Transverse colon (tissue), 4 donors: ENCODE data around the gene TRNT1. TPM values are rescaled to one million over a fixed set of nuclear protein-coding genes. Genes with fewer than 3 reads are reported as not detected.

ENCODE experiments used
- DNase-seq: peaks from one replicate; pipeline ENCODE4 v3.0.0-alpha.2; 2019
- H3K27ac ChIP-seq, 4 donors: fragments of 200-600 bp; sonication (generic); 2 replicates each; pipeline ENCODE4 v1.5.1; 2016 to 2018; ENCODE audit warnings: inconsistent platforms in 4 of 4
- H3K27me3 ChIP-seq: fragments of 200-600 bp; sonication (generic); 2 replicates; pipeline ENCODE4 v1.5.1; 2017; ENCODE audit warnings: inconsistent platforms
- H3K36me3 ChIP-seq, 4 donors: fragments of 200-600 bp; sonication (generic); 2 replicates each; pipeline ENCODE4 v1.5.1; 2017 to 2019; ENCODE audit warnings: inconsistent platforms in 4 of 4
- H3K4me1 ChIP-seq, 4 donors: fragments of 200-600 bp; sonication (generic); 2 replicates each; pipeline ENCODE4 v1.5.1; 2017 to 2020; ENCODE audit warnings: inconsistent platforms in 4 of 4
- H3K4me3 ChIP-seq, 4 donors: fragments of 200-600 bp; sonication (generic); 1 replicate in 1 of 4; 2 replicates in 3 of 4; pipeline versions ENCODE4 v1.5.1 to v1.6.1; 2017 to 2019; ENCODE audit warnings: inconsistent platforms in 4 of 4
- H3K9me3 ChIP-seq, 2 donors: fragments of 200-600 bp; sonication (generic); 2 replicates each; pipeline ENCODE4 v1.5.1; 2017 to 2019; ENCODE audit warnings: inconsistent platforms in 2 of 2
- CTCF ChIP-seq, 5 experiments: fragments of 200-600 bp in 3 of 5; fragments of 450-650 bp in 2 of 5; sonication (generic) in 3 of 5; IDR thresholded peaks; 1 replicate in 2 of 5; 2 replicates in 3 of 5; pipeline ENCODE4 v1.5.1; 2016 to 2017; ENCODE audit warnings: antibody characterized with exemption in 5 of 5, inconsistent platforms in 3 of 5, mild to moderate bottlenecking in 2 of 5, moderate library complexity in 1 of 5
- EP300 ChIP-seq: sonication (generic); formaldehyde crosslinking; IDR thresholded peaks from one replicate; pipeline ENCODE4 v1.6.1; 2017; ENCODE audit warnings: antibody characterized with exemption, low read depth
- POLR2A ChIP-seq: fragments of 450-650 bp; IDR thresholded peaks from one replicate; pipeline ENCODE4 v1.6.1; 2016; ENCODE audit warnings: antibody characterized with exemption, mild to moderate bottlenecking, moderate library complexity
- POLR2AphosphoS5 ChIP-seq, 3 donors: sonication (generic); formaldehyde crosslinking; IDR thresholded peaks; one replicate each; pipeline ENCODE4 v1.6.1; 2016; ENCODE audit warnings: antibody characterized with exemption in 3 of 3
- WGBS, 2 donors: methylation state at CpG; one replicate each; pipeline ENCODE4 v1.1.5; 2018; ENCODE audit warnings: low coverage in 1 of 2; 5-methylcytosine and 5-hydroxymethylcytosine counted together
- in situ Hi-C, 4 donors: fragments of 200-750 bp; cut with MboI; loops; one replicate each; pipeline versions ENCODE4 v1.15.0 to v1.15.1; 2017; ENCODE audit warnings: low sequenced_read_pairs in 3 of 4, low pct_ligation_motif_present in 1 of 4, low pct_unique_long_range_greater_than_20kb in 1 of 4
- intact Hi-C: fragments of 100-400 bp; cut with DNase I; formaldehyde crosslinking; loops from one replicate; pipeline ENCODE4 v1.15.1; 2023; ENCODE audit warnings: low total_unique reads
- total RNA-seq, 4 donors: library from RNA; depleted of rRNA; stranded (reverse); fragments of >200 nt; gene quantifications; one replicate each; pipeline ENCODE4 v1.1.0, GENCODE V29; 2016

The TRNT1 gene
- total RNA-seq, 4 donors from 2014 or later, result 16.1 to 75.6 (median 23.9) TPM

GRCh38 chr3:3189102-3189727 lies 62.5 kb downstream of the TRNT1 start:
- no peak for TF ChIP-seq POLR2A
- TF ChIP-seq CTCF (IDR thresholded peaks at IDR 0.05), result no peak
- TF ChIP-seq EP300, result no peak
- in situ Hi-C loops (no loop called here), intact Hi-C loops (no loop called here)
- DNase-seq, result no peak
- 17 to 48% methylated on average over 1 of the region's 1 CpG for WGBS, 2 donors
- no peak overlapping the region for H3K27ac ChIP-seq
- no peaks in the 10 kb centered on the region for H3K36me3 ChIP-seq
- no peaks in the 10 kb centered on the region for H3K4me1 ChIP-seq
- no peaks in the 10 kb centered on the region for H3K27me3 ChIP-seq
- H3K4me3 ChIP-seq, result no peak overlapping the region
- H3K9me3 ChIP-seq, result no peaks in the 10 kb centered on the region

GRCh38 chr3:3189961-3190360 lies 63.2 kb downstream of the TRNT1 start:
- 80% methylated on average over 1 of the region's 1 CpG for WGBS, 2 donors
- in situ Hi-C loops, result loop anchor here in 2 of 4 donors (10.0 kb wide), 1 partner anchor 1105 kb away; no protein-coding TSS in a partner anchor
- no peaks in the 10 kb centered on the region for H3K27me3 ChIP-seq
- intact Hi-C loops, result no loop called here
- no peak overlapping the region for H3K27ac ChIP-seq
- H3K4me1 ChIP-seq, result no peaks in the 10 kb centered on the region
- no peak overlapping the region for H3K4me3 ChIP-seq
- TF ChIP-seq EP300 (no peak), POLR2AphosphoS5 (IDR thresholded peaks at IDR 0.05) (no peak), CTCF (IDR thresholded peaks at IDR 0.05) (no peak), POLR2A (no peak)
- H3K36me3 ChIP-seq, result no peaks in the 10 kb centered on the region
- no peaks in the 10 kb centered on the region for H3K9me3 ChIP-seq
- no peak for DNase-seq

GRCh38 chr3:3191675-3192285 lies 65.0 kb downstream of the TRNT1 start:
- DNase-seq, result no peak

GRCh38 chr3:3192286-3192675 lies 65.5 kb downstream of the TRNT1 start:
- no peak overlapping the region for H3K27ac ChIP-seq

More at GRCh38 chr3:3191675-3192285, 65.0 kb downstream of the TRNT1 start:
- no peaks in the 10 kb centered on the region for H3K9me3 ChIP-seq
- intact Hi-C loops (no loop called here), in situ Hi-C loops (loop anchor here in 2 of 4 donors (10.0 kb wide), 1 partner anchor 1103 kb away; no protein-coding TSS in a partner anchor)
- H3K27ac ChIP-seq, result no peak overlapping the region
- no peaks in the 10 kb centered on the region for H3K27me3 ChIP-seq
- TF ChIP-seq POLR2A (no peak), CTCF (IDR thresholded peaks at IDR 0.05) (no peak), POLR2AphosphoS5 (IDR thresholded peaks at IDR 0.05) (no peak), EP300 (no peak)
- 12 to 23% methylated on average over 4 of the region's 4 CpGs for WGBS, 2 donors
- H3K4me3 ChIP-seq, result no peak overlapping the region
- no peaks in the 10 kb centered on the region for H3K36me3 ChIP-seq
- no peaks in the 10 kb centered on the region for H3K4me1 ChIP-seq

More at GRCh38 chr3:3192286-3192675, 65.5 kb downstream of the TRNT1 start:
- intact Hi-C loops, result no loop called here
- in situ Hi-C loops, result loop anchor here in 2 of 4 donors (10.0 kb wide), 1 partner anchor 1103 kb away; no protein-coding TSS in a partner anchor
- H3K27me3 ChIP-seq, result no peaks in the 10 kb centered on the region
- no peaks in the 10 kb centered on the region for H3K9me3 ChIP-seq
- 0 to 33% methylated on average over 1 to 2 of the region's 2 CpGs for WGBS, 2 donors
- no peaks in the 10 kb centered on the region for H3K36me3 ChIP-seq
- H3K4me3 ChIP-seq, result no peak overlapping the region
- H3K4me1 ChIP-seq, result no peaks in the 10 kb centered on the region
- no peak for DNase-seq
- TF ChIP-seq CTCF (IDR thresholded peaks at IDR 0.05) (no peak), POLR2A (no peak), POLR2AphosphoS5 (IDR thresholded peaks at IDR 0.05) (no peak), EP300 (no peak)
